Mesothelial cell of epicardium (in vitro differentiated cells): ENCODE results near the gene THSD7A. TPM values are rescaled to one million over a fixed set of nuclear protein-coding genes. Genes with fewer than 3 reads are reported as not detected.

Experiments used
- DNase-seq, 2 experiments: peaks; one replicate each; pipeline ENCODE4 v3.0.0; 2021; ENCODE audit warnings: low spot score in 2 of 2; ENCODE audit not compliant: unreplicated experiment in 2 of 2
- H3K27ac Mint-ChIP-seq: 2 replicates; pipeline ENCODE4 v1.8.0; 2021; ENCODE audit warnings: mixed read lengths
- H3K27me3 Mint-ChIP-seq: 2 replicates; pipeline ENCODE4 v1.8.0; 2021; ENCODE audit warnings: low read depth, mixed read lengths
- H3K36me3 Mint-ChIP-seq: 2 replicates; pipeline ENCODE4 v1.8.0; 2021; ENCODE audit warnings: mixed read lengths
- H3K4me1 Mint-ChIP-seq: 2 replicates; pipeline ENCODE4 v1.8.0; 2021; ENCODE audit warnings: mixed read lengths
- H3K4me3 Mint-ChIP-seq: 2 replicates; pipeline ENCODE4 v1.8.0; 2021; ENCODE audit warnings: mild to moderate bottlenecking, moderate library complexity, mixed read lengths
- H3K9me3 Mint-ChIP-seq: 2 replicates; pipeline ENCODE4 v1.8.0; 2021; ENCODE audit warnings: mixed read lengths
- total RNA-seq: library from RNA; stranded (reverse); gene quantifications from 3 replicates; pipeline ENCODE4 v1.2.1, GENCODE V29; 2021
- TF ChIP-seq, protein P1 (sequence below): fragments of 200-600 bp; sonication (generic); IDR thresholded peaks from one replicate; pipeline ENCODE4 v1.5.0; 2021; ENCODE audit warnings: antibody characterized with exemption; ENCODE audit not compliant: unreplicated experiment

The THSD7A gene
- total RNA-seq, 1 donor from 2014 or later, result 13.4 TPM

DNA sequence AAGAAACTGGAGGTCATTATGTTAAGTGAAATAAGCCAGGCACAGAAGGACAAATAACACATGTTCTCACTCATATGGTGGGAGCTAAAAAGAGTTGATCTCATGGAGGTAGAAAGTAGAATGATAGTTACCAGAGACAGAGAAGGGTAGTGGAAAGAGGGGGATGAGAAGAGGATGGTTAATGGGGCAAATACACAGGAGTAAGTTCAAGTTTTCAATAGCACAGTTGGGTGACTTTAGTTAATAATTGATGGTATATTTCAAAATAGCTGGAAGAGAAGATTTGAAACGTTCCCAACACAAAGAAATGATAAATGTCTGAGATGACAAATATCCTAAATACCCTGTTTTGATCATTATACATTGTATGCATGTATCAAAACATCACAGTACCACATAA, 261.8 kb downstream of the THSD7A start:
- peaks cover 4% of the 10 kb centered on the region for H3K9me3 Mint-ChIP-seq
- H3K27me3 Mint-ChIP-seq, result no peaks in the 10 kb centered on the region
- DNase-seq, result no peak
- peaks cover 1% of the 10 kb centered on the region for H3K36me3 Mint-ChIP-seq
- no peak overlapping the region for H3K27ac Mint-ChIP-seq
- no peak overlapping the region for H3K4me3 Mint-ChIP-seq
- no peaks in the 10 kb centered on the region for H3K4me1 Mint-ChIP-seq
- TF ChIP-seq, protein P1, sequence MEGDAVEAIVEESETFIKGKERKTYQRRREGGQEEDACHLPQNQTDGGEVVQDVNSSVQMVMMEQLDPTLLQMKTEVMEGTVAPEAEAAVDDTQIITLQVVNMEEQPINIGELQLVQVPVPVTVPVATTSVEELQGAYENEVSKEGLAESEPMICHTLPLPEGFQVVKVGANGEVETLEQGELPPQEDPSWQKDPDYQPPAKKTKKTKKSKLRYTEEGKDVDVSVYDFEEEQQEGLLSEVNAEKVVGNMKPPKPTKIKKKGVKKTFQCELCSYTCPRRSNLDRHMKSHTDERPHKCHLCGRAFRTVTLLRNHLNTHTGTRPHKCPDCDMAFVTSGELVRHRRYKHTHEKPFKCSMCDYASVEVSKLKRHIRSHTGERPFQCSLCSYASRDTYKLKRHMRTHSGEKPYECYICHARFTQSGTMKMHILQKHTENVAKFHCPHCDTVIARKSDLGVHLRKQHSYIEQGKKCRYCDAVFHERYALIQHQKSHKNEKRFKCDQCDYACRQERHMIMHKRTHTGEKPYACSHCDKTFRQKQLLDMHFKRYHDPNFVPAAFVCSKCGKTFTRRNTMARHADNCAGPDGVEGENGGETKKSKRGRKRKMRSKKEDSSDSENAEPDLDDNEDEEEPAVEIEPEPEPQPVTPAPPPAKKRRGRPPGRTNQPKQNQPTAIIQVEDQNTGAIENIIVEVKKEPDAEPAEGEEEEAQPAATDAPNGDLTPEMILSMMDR, result no peak

DNA sequence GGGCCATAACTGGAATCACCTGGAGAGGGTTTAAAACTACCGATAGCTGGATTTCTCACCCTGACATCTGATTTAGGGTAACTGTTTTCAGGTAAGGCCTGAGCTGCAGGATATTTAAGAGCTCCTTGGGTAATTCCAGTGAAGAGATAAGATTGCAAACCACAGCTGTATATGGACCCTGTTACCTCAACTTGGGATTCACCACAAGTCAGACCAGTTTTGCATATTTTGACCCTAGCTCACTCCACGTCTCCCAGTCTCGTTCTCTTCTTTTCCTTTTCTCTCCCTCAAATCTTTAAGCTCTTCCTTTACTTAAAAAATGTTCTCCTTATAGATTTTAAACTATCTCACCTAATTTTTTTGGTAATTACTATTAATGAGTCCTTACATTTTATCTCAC, 264.4 kb downstream of the THSD7A start:
- Mint-ChIP-seq H3K9me3 (peaks cover 4% of the 10 kb centered on the region), H3K27me3 (no peaks in the 10 kb centered on the region), H3K27ac (no peak overlapping the region), H3K4me3 (no peak overlapping the region), H3K4me1 (no peaks in the 10 kb centered on the region), H3K36me3 (peaks cover 1% of the 10 kb centered on the region)
- DNase-seq, result no peak
- TF ChIP-seq, protein P1, result no peak

DNA sequence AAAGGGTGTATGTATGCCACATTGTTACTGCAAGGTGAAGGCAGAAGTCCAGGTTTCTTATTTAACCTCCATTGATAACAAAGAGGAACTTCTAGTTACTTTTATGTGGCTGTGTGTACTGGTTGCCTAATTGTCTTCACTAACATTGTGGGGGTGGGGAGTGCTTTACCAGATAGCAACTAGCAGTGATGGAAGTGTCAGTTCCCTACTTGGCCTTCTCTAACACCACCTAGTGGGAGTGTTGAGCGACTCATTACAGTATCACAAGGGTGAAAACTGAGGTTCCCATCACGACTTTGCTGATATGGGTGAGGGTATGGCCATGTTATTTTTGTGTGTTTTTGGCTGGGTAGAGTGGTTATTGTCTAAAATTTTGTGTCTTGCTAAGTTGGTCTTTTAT, 274.4 kb downstream of the THSD7A start:
- Mint-ChIP-seq H3K36me3 (peaks cover 13% of the 10 kb centered on the region), H3K9me3 (peaks cover 14% of the 10 kb centered on the region), H3K27ac (no peak overlapping the region), H3K27me3 (no peaks in the 10 kb centered on the region), H3K4me3 (no peak overlapping the region), H3K4me1 (no peaks in the 10 kb centered on the region)
- TF ChIP-seq, protein P1, result no peak
- DNase-seq, result no peak

DNA sequence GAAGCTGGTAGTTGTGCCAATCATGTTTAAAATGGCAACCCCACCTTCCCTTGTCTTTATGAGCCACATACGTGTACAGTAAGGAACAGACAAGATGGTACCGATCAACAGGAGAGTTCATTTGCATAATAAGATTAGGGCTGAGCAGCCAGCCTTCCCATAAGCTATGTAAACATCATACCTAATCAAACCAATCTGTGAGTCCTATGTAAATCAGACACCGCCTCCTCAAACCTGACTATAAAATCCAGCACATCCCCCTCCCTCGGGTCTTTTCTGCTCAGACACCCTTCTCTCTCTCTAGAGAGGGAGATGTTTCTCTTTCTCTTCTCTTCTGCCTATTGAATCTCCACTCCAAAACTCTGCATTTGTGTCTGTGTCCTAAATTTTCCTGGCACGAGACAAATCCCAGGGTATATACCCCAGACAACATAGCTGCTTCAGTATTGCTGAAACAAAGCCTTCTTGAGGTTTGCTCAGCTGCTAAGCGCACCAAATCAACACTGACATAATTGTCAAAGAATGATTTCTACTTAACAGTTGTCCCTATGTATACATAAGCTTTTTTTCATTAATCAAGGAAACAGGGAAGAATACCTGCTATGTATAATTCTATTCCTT, 279.2 kb downstream of the THSD7A start:
- TF ChIP-seq, protein P1, result no peak
- peaks cover 4% of the 10 kb centered on the region for H3K36me3 Mint-ChIP-seq
- peaks cover 16% of the 10 kb centered on the region for H3K9me3 Mint-ChIP-seq
- H3K27ac Mint-ChIP-seq, result no peak overlapping the region
- no peaks in the 10 kb centered on the region for H3K4me1 Mint-ChIP-seq
- H3K27me3 Mint-ChIP-seq, result no peaks in the 10 kb centered on the region
- DNase-seq, result no peak
- H3K4me3 Mint-ChIP-seq, result no peak overlapping the region

DNA sequence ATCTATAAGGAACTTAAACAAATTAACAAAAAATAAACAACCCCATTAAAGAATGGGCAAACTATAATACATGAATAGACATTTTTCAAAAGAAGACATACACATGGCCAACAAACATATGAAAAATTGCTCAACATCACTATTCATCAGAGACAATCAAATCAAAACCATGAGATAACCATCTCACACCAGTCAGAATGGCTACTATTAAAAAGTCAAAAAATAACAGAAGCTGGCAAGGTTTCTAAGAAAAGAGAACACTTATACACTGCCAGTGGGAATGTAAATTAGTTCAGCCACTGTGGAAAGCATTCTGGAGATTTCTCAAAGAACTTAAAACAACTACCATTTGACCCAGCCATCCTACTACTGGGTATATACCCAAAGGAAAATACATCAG, 280.5 kb downstream of the THSD7A start:
- DNase-seq, result no peak
- Mint-ChIP-seq H3K4me1 (no peaks in the 10 kb centered on the region), H3K27me3 (no peaks in the 10 kb centered on the region), H3K36me3 (no peaks in the 10 kb centered on the region), H3K9me3 (peaks cover 22% of the 10 kb centered on the region), H3K27ac (no peak overlapping the region), H3K4me3 (no peak overlapping the region)
- TF ChIP-seq, protein P1, result no peak

DNA sequence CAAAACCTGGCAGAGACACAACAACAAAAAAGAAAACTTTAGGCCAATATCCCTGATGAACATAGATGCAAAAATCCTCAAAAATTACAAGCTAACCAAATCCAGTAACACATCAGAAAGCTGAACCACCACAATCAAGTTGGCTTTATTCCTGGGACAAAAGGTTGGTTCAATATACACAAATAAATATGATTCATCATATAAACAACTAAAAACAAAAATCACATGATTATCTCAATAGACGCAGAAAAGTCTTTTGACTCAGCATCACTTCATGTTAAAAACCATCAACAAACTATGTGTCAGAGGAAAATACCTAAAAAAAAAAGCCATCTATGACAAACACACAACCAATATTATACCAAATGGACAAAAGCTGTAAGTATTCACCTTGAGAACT, 283.5 kb downstream of the THSD7A start:
- Mint-ChIP-seq H3K27me3 (no peaks in the 10 kb centered on the region), H3K9me3 (peaks cover 29% of the 10 kb centered on the region), H3K4me3 (no peak overlapping the region), H3K36me3 (no peaks in the 10 kb centered on the region), H3K27ac (no peak overlapping the region), H3K4me1 (no peaks in the 10 kb centered on the region)
- TF ChIP-seq, protein P1, result no peak
- no peak for DNase-seq
